Osteocyte (in vitro differentiated cells): ENCODE results near the gene CDAN1. TPM values are rescaled to one million over a fixed set of nuclear protein-coding genes. Genes with fewer than 3 reads are reported as not detected.
A peak's percentile ranks its signal among the peaks of the same experiment; 100 is the strongest.

Experiments used
- DNase-seq: peaks from one replicate; pipeline ENCODE4 v3.0.0; 2021; ENCODE audit warnings: mixed read lengths; ENCODE audit not compliant: unreplicated experiment; ENCODE audit errors: extremely low spot score
- H3K27ac Mint-ChIP-seq: one replicate; pipeline ENCODE4 v1.8.0; 2021; ENCODE audit warnings: mild to moderate bottlenecking, mixed read lengths; ENCODE audit not compliant: unreplicated experiment
- H3K27me3 Mint-ChIP-seq: one replicate; pipeline ENCODE4 v1.8.0; 2021; ENCODE audit warnings: mixed read lengths; ENCODE audit not compliant: unreplicated experiment
- H3K36me3 Mint-ChIP-seq: one replicate; pipeline ENCODE4 v1.8.0; 2021; ENCODE audit warnings: mixed read lengths; ENCODE audit not compliant: unreplicated experiment
- H3K4me1 Mint-ChIP-seq: one replicate; pipeline ENCODE4 v1.8.0; 2021; ENCODE audit warnings: mixed read lengths; ENCODE audit not compliant: unreplicated experiment
- H3K4me3 Mint-ChIP-seq: one replicate; pipeline ENCODE4 v1.8.0; 2021; ENCODE audit warnings: mild to moderate bottlenecking, moderate library complexity, mixed read lengths; ENCODE audit not compliant: unreplicated experiment
- H3K9me3 Mint-ChIP-seq: one replicate; pipeline ENCODE4 v1.8.0; 2021; ENCODE audit warnings: mixed read lengths; ENCODE audit not compliant: unreplicated experiment
- CTCF ChIP-seq: fragments of 200-600 bp; sonication (generic); IDR thresholded peaks from 2 replicates; pipeline ENCODE4 v1.5.0; 2021; ENCODE audit warnings: antibody characterized with exemption, mild to moderate bottlenecking, moderate library complexity
- total RNA-seq: library from RNA; stranded (reverse); gene quantifications from 2 replicates; pipeline ENCODE4 v1.2.1, GENCODE V29; 2021

Gene CDAN1
- total RNA-seq, 1 donor from 2014 or later, result 24.0 TPM

GRCh38 chr15:42691770-42692169 lies 45.2 kb downstream of the CDAN1 start:
- Mint-ChIP-seq H3K4me3 (no peak overlapping the region), H3K4me1 (no peaks in the 10 kb centered on the region), H3K27ac (no peak overlapping the region), H3K9me3 (no peaks in the 10 kb centered on the region), H3K27me3 (no peaks in the 10 kb centered on the region), H3K36me3 (peaks cover 45% of the 10 kb centered on the region)
- no peak for TF ChIP-seq CTCF
- peak; percentile 77 for DNase-seq

GRCh38 chr15:42691308-42691707 lies 45.6 kb downstream of the CDAN1 start:
- TF ChIP-seq CTCF, result no peak
- H3K4me3 Mint-ChIP-seq, result no peak overlapping the region
- no peaks in the 10 kb centered on the region for H3K4me1 Mint-ChIP-seq
- no peaks in the 10 kb centered on the region for H3K27me3 Mint-ChIP-seq
- peak; percentile 54 for DNase-seq
- no peak overlapping the region for H3K27ac Mint-ChIP-seq
- H3K9me3 Mint-ChIP-seq, result no peaks in the 10 kb centered on the region
- peaks cover 46% of the 10 kb centered on the region for H3K36me3 Mint-ChIP-seq

DNA sequence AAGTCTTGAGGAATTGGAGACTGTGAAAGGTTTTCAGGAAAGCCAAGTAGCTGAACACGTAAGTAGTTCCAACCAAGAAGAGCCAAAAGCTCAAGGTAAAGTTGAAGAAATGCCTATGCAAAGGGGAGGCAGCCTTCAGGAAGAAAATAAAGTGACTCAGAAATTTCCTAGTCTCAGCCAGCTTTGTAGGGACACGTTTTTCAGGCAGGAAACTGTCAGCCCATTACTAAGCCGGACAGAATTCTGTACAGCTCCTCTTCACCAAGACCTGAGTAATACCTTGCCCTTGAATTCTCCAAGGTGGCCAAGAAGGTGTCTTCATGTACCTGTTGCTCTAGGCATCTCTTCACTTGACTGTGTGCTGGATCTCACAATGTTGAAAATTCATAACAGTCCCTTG lies 48.6 kb downstream of the CDAN1 start:
- H3K27ac Mint-ChIP-seq, result no peak overlapping the region
- peaks cover 58% of the 10 kb centered on the region for H3K36me3 Mint-ChIP-seq
- H3K4me1 Mint-ChIP-seq, result no peaks in the 10 kb centered on the region
- H3K4me3 Mint-ChIP-seq, result no peak overlapping the region
- no peaks in the 10 kb centered on the region for H3K9me3 Mint-ChIP-seq
- DNase-seq, result no peak
- no peak for TF ChIP-seq CTCF
- H3K27me3 Mint-ChIP-seq, result no peaks in the 10 kb centered on the region

- H3K4me1 Mint-ChIP-seq, result no peaks in the 10 kb centered on the region
- peaks cover 58% of the 10 kb centered on the region for H3K36me3 Mint-ChIP-seq
- DNase-seq, result no peak
- no peak for TF ChIP-seq CTCF
- no peaks in the 10 kb centered on the region for H3K9me3 Mint-ChIP-seq
- H3K27me3 Mint-ChIP-seq, result no peaks in the 10 kb centered on the region
- no peak overlapping the region for H3K27ac Mint-ChIP-seq
- no peak overlapping the region for H3K4me3 Mint-ChIP-seq
Measured at GRCh38 chr15:42687740-42688139, 49.2 kb downstream of the CDAN1 start.

GRCh38 chr15:42686281-42686680 lies 50.6 kb downstream of the CDAN1 start:
- H3K9me3 Mint-ChIP-seq, result no peaks in the 10 kb centered on the region
- DNase-seq, result no peak
- H3K4me3 Mint-ChIP-seq, result no peak overlapping the region
- H3K36me3 Mint-ChIP-seq, result peaks cover 55% of the 10 kb centered on the region
- H3K4me1 Mint-ChIP-seq, result no peaks in the 10 kb centered on the region
- no peak overlapping the region for H3K27ac Mint-ChIP-seq
- no peaks in the 10 kb centered on the region for H3K27me3 Mint-ChIP-seq
- no peak for TF ChIP-seq CTCF
